ENCODE results near the gene GAB1. TPM values are rescaled to one million over a fixed set of nuclear protein-coding genes. Genes with fewer than 3 reads are reported as not detected.
A peak's percentile ranks its signal among the peaks of the same experiment; 100 is the strongest.

The GAB1 gene
- total and polyA plus RNA-seq, 2 of the 8 experiments (the other 6 are each of a cell fraction or from before 2014, with no cell fraction given), result 6.8 to 21.3 TPM

GRCh38 chr4:143287572-143287923 is 49.1 kb upstream of the GAB1 start:
- Histone ChIP-seq H3K79me1 (ENCODE audit: low read depth, low read length) (no peaks in the 10 kb centered on the region), H3K14ac (ENCODE audit: insufficient read length) (no peak overlapping the region), H3K4ac (replicated peaks; ENCODE audit: insufficient read length, low read depth, low read length) (no peak overlapping the region), H4K5ac (ENCODE audit: insufficient read length, low read depth, low read length) (no peak overlapping the region), H3K18ac (ENCODE audit: extremely low read depth, low read length) (no peak overlapping the region), H3K79me2 (ENCODE audit: control insufficient read depth in 1 of 2, insufficient read depth in 2 of 2, low read length in 2 of 2) (no peaks in the 10 kb centered on the region), H2BK12ac (ENCODE audit: low read depth, low read length) (no peak overlapping the region), H3K36me3 (ENCODE audit: control insufficient read depth in 2 of 4, insufficient read depth in 4 of 4, low read length in 3 of 4) (no peaks in the 10 kb centered on the region), H2BK5ac (ENCODE audit: low read depth, low read length) (no peak overlapping the region), H2BK20ac (ENCODE audit: low read length) (no peak overlapping the region), H2BK15ac (ENCODE audit: low read length) (no peak overlapping the region), H2BK120ac (replicated peaks; ENCODE audit: low read depth, low read length) (no peak overlapping the region), H3K23me2 (ENCODE audit: low read depth, low read length) (no peaks in the 10 kb centered on the region), H2AFZ (ENCODE audit: low read length) (no peak overlapping the region), H3K23ac (ENCODE audit: insufficient read length) (no peak overlapping the region), H3K27ac (ENCODE audit: low read depth, low read length) (no peak overlapping the region), H3K27me3 (replicated peaks in 1 of 4; ENCODE audit: control insufficient read depth in 3 of 4, extremely low read depth in 1 of 4, insufficient read depth in 3 of 4, low read length in 3 of 4) (no peaks in the 10 kb centered on the region), H3K4me2 (ENCODE audit: insufficient read depth in 1 of 2, low read depth in 2 of 2, low read length in 2 of 2) (no peak overlapping the region), H3K56ac (replicated peaks; ENCODE audit: insufficient read length, low read depth, low read length) (no peak overlapping the region), H4K91ac (replicated peaks; ENCODE audit: insufficient read length, low read length) (no peak overlapping the region), H3K9me3 (ENCODE audit: insufficient read depth in 2 of 2, low read depth in 1 of 2, low read length in 1 of 2) (no peaks in the 10 kb centered on the region), H3K9ac (replicated peaks in 1 of 4; ENCODE audit: extremely low read depth in 1 of 4, low read depth in 3 of 4, low read length in 3 of 4) (no peak overlapping the region), H2AK5ac (ENCODE audit: low read depth, low read length) (no peak overlapping the region), H3K4me1 (replicated peaks in 1 of 4; ENCODE audit: control insufficient read depth in 3 of 4, insufficient read depth in 4 of 4, low read length in 3 of 4) (peaks cover 0 to 5% (median 3%) of the 10 kb centered on the region in 4 experiments; a peak in 3 of 7 replicates), H4K20me1 (replicated peaks in 1 of 2; ENCODE audit: control insufficient read depth in 1 of 2, insufficient read depth in 2 of 2, low read length in 2 of 2) (no peaks in the 10 kb centered on the region), H4K8ac (ENCODE audit: extremely low read depth, insufficient read depth, low read length) (no peak overlapping the region), H3K4me3 (ENCODE audit: extremely low read depth in 1 of 4, insufficient read depth in 2 of 4, low read depth in 3 of 4, low read length in 4 of 4) (no peak overlapping the region)
- TF ChIP-seq CTCF (IDR thresholded peaks at IDR 0.05; ENCODE audit: control extremely low read depth in 1 of 3, insufficient read depth in 1 of 3, low read depth in 1 of 3, low read length in 3 of 3) (peak in 2 of 3 experiments; percentile 19 to 40; a peak in 3 of 4 replicates), NRF1 (IDR thresholded peaks at IDR 0.05; ENCODE audit: low read depth, low read length) (no peak), ASH2L (IDR thresholded peaks at IDR 0.05; ENCODE audit: low read length) (no peak), CEBPB (IDR thresholded peaks at IDR 0.05; ENCODE audit: low read depth, low read length) (no peak), NANOG (IDR thresholded peaks at IDR 0.05; ENCODE audit: insufficient read depth, low read depth, low read length, poor library complexity, severe bottlenecking) (no peak), RAD21 (IDR thresholded peaks at IDR 0.05 in 1 of 2, conservative IDR thresholded peaks at IDR 0.05 in 1 of 2; ENCODE audit: low read depth in 2 of 2, low read length in 2 of 2) (peak; percentile 27 to 31; a peak in 2 of 4 replicates), BRCA1 (IDR thresholded peaks at IDR 0.05; ENCODE audit: low read depth, low read length) (no peak)
- DNase-seq (ENCODE audit: low read depth in 1 of 2, low spot score in 2 of 2) (no peak), FAIRE-seq (no peak)
- ChIA-PET POLR2A (ENCODE audit: partially characterized antibody) (interaction anchor here (0.7 to 0.9 kb wide), 2 partner anchors 205 to 226 kb away, joined by 3 read pairs; partner anchors contain the start of gene SMARCA5), CTCF (ENCODE audit: partially characterized antibody) (interaction anchor here (0.7 to 1.1 kb wide), 3 partner anchors 10 to 45 kb away, joined by 3 read pairs; no protein-coding TSS in a partner anchor)
- 58% methylated on average over 3 of the region's 3 CpGs; no CpG with 5 or more reads in 1 of the 2 experiments for WGBS, 2 experiments (ENCODE audit: extremely low coverage in 1 of 2, insufficient coverage in 1 of 2, insufficient read length in 1 of 2, insufficient replicate concordance in 2 of 2, low coverage in 1 of 2, low lambda C conversion rate in 2 of 2, missing lambda C conversion rate in 1 of 2)
